RWPE2 (cell line): ENCODE measurements around the gene EFCAB8.

Experiments
- ATAC-seq: fragments of 200-7000 bp; cut with Tn5 transposase; 3 replicates; pipeline ENCODE4 v1.9.1; 2021; ENCODE audit warnings: low read depth
- DNase-seq: peaks from one replicate; pipeline ENCODE4 v3.0.0-alpha.2; 2020; ENCODE audit warnings: low spot score
- H3K27ac ChIP-seq: fragments of 450-650 bp; 2 replicates; pipeline ENCODE4 v1.5.1; 2017; ENCODE audit warnings: mild to moderate bottlenecking; ENCODE audit not compliant: poor library complexity, severe bottlenecking
- H3K27me3 ChIP-seq: fragments of 250-450 bp; sonication (Bioruptor Pico); 2 replicates; pipeline ENCODE4 v1.5.1; 2021; ENCODE audit warnings: mild to moderate bottlenecking, moderate library complexity; ENCODE audit not compliant: insufficient read depth, poor library complexity, severe bottlenecking
- H3K36me3 ChIP-seq: fragments of 250-450 bp; sonication (Bioruptor Pico); 2 replicates; pipeline ENCODE4 v1.5.1; 2020; ENCODE audit warnings: low read depth, mild to moderate bottlenecking, moderate library complexity
- H3K4me1 ChIP-seq: fragments of 250-450 bp; sonication (Bioruptor Pico); 2 replicates; pipeline ENCODE4 v1.5.1; 2021; ENCODE audit warnings: mild to moderate bottlenecking, moderate library complexity; ENCODE audit not compliant: insufficient read depth, poor library complexity, severe bottlenecking
- H3K4me3 ChIP-seq: fragments of 250-450 bp; sonication (Bioruptor Pico); 2 replicates; pipeline ENCODE4 v1.5.1; 2021; ENCODE audit warnings: mild to moderate bottlenecking, moderate library complexity; ENCODE audit not compliant: severe bottlenecking
- H3K9me3 ChIP-seq: fragments of 250-450 bp; sonication (Bioruptor Pico); 2 replicates; pipeline ENCODE4 v1.5.1; 2021; ENCODE audit warnings: mild to moderate bottlenecking, moderate library complexity; ENCODE audit not compliant: severe bottlenecking
- TF ChIP-seq, protein P1 (sequence below): fragments of 450-650 bp; IDR thresholded peaks from one replicate; pipeline ENCODE4 v1.5.1; 2017; ENCODE audit warnings: mild to moderate bottlenecking, moderate library complexity; ENCODE audit not compliant: poor library complexity, severe bottlenecking

The EFCAB8 gene

DNA sequence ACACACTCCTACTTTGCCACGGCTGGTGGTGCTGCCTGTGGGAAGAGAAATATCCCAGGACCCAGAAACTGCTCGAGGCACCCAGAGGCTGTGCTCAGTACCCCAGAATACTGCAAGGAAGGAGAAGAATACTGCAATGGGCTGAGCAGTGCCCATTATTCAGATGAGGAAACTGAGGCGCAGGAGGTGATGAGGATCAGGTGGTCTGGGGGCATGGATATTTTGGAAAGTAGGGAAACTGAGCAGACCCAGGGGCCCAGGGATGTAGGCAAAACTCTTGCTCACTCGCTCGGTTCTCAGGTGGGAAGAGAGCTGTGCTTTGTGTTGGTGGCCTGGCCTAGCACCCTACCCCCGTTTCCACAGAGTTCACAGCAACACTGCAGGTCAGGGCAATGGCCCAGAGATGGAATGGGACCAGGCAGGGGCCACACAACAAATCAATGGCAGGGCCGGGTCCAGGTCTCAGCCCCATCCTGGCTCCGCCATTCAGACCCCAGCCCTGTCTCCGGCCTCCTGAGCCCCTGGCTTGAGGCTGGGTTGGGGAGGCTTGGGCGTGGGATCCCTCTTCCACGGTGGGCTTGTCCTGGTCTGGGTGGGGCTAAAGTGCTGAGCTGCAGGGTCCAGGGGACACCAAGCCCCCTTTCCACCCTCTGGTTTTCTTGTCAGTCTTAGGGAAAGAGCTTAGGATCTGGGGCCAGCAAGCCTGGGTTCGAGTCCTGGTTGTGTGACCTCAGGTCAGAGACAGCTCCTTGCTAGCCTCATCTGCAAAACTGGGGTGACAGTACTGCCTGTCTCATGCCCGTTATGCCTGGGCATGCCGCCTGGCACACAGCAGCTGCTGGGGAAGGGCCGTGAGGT, 111.6 kb downstream of the EFCAB8 start:
- no peaks in the 10 kb centered on the region for H3K4me1 ChIP-seq
- no peaks in the 10 kb centered on the region for H3K36me3 ChIP-seq
- peaks cover 3% of the 10 kb centered on the region for H3K27me3 ChIP-seq
- TF ChIP-seq, protein P1, sequence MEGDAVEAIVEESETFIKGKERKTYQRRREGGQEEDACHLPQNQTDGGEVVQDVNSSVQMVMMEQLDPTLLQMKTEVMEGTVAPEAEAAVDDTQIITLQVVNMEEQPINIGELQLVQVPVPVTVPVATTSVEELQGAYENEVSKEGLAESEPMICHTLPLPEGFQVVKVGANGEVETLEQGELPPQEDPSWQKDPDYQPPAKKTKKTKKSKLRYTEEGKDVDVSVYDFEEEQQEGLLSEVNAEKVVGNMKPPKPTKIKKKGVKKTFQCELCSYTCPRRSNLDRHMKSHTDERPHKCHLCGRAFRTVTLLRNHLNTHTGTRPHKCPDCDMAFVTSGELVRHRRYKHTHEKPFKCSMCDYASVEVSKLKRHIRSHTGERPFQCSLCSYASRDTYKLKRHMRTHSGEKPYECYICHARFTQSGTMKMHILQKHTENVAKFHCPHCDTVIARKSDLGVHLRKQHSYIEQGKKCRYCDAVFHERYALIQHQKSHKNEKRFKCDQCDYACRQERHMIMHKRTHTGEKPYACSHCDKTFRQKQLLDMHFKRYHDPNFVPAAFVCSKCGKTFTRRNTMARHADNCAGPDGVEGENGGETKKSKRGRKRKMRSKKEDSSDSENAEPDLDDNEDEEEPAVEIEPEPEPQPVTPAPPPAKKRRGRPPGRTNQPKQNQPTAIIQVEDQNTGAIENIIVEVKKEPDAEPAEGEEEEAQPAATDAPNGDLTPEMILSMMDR, result no peak
- H3K9me3 ChIP-seq, result no peaks in the 10 kb centered on the region
- H3K4me3 ChIP-seq, result no peak overlapping the region
- no peak overlapping the region for H3K27ac ChIP-seq
- ATAC-seq (no peak), DNase-seq (peak; percentile 77)

DNA sequence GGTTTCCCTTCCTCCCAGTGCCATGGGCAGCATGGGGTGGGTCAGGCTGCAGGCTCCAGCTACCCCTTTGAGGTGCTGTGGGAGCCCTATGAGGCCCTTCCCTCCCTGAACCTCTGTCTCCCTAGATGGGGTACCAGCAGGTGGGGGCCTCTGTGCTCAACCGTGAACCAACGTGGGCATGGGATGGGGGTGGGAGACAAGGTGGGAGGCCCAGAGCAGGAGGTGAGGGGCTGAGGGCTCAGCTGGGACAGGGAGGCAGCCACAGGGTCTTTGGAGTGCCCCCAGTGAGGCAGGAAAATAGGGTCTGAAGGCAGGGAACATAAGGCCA, 112.2 kb downstream of the EFCAB8 start:
- Histone ChIP-seq H3K36me3 (no peaks in the 10 kb centered on the region), H3K4me3 (no peak overlapping the region), H3K27ac (no peak overlapping the region), H3K27me3 (no peaks in the 10 kb centered on the region), H3K9me3 (no peaks in the 10 kb centered on the region), H3K4me1 (no peaks in the 10 kb centered on the region)
- ATAC-seq, result no peak
- TF ChIP-seq, protein P1, result no peak
- peak; percentile 77 for DNase-seq

DNA sequence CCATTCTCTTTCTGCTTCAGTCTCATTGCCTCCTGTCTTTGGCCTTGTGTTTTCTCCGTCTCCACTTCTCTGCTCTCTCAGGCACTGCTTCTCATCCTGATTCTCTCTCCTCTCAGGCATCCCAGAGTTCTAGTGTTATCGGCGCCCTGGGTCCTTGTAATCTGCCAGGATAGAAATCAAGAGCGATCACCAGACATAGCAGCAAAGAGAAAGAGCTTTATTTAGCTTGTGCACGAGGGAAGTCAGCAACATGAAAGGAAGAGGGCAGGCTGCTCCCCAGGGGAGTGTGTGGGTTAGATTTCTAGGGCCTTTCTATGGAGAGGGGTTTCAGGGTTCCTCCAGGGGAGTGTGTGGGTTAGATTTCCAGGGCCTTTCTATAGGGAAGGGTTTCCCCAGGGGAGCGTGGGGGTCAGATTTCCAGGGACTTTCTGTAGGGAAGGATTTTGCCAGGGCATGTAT, 113.0 kb downstream of the EFCAB8 start:
- ATAC-seq (peak; percentile 8; the same call in 1 of the 3 replicates), DNase-seq (peak; percentile 55)
- H3K4me3 ChIP-seq, result no peak overlapping the region
- no peaks in the 10 kb centered on the region for H3K4me1 ChIP-seq
- no peaks in the 10 kb centered on the region for H3K27me3 ChIP-seq
- TF ChIP-seq, protein P1, result no peak
- no peak overlapping the region for H3K27ac ChIP-seq
- H3K36me3 ChIP-seq, result no peaks in the 10 kb centered on the region
- no peaks in the 10 kb centered on the region for H3K9me3 ChIP-seq

DNA sequence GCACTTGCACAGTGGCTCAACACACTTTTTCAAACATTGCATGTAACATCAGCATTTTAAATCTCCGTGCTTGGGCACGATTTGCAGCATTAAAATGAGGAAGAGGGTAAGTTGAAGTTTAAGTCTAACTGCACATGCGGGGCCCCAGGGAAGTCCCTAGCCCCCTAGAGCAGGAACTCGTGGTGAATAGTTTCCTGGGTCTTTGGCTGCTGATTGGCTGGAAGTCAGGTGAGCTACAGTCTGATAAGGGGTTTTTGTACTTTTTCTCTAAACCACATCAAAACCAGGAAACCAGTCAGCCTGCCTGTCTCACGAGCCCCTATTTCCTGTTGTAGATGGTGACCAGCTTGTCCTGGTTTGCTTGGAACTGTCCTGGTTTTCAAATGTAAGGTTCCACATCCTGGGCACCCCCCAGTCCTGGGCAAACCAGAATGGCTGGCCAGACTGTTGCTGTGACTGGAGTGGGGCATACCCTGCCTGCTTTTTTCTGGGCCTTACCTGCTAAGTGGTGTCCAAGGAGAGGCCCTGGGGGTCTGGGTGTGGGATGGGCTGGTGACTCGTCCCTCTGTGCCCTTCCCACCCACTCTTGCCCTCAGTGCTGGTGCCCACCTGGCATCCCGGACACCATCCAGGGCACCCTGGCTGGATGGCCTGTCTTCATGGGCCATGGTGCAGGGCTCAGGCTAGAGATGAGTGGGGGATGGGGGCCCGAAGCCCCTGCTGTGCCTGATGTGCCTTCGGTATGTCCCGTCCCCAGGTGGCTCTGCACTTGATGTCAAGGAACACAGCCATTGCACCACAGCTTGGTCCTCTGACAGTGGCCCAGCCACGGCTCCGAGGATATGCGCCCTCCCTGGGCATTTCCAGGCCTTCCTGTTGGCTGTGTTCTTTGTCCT, 113.7 kb downstream of the EFCAB8 start:
- Histone ChIP-seq H3K9me3 (no peaks in the 10 kb centered on the region), H3K4me3 (no peak overlapping the region), H3K36me3 (no peaks in the 10 kb centered on the region), H3K27ac (no peak overlapping the region), H3K4me1 (no peaks in the 10 kb centered on the region), H3K27me3 (no peaks in the 10 kb centered on the region)
- peak; percentile 5; the same call in 1 of the 3 replicates for ATAC-seq
- TF ChIP-seq, protein P1, result no peak
- peak; percentile 74 for DNase-seq
